Right atrium auricular region (tissue), 2 donors: ENCODE data around the gene PKD2. TPM values are rescaled to one million over a fixed set of nuclear protein-coding genes. Genes with fewer than 3 reads are reported as not detected.

Source experiments
- DNase-seq: peaks from one replicate; pipeline ENCODE4 v3.0.0-alpha.2; 2019; ENCODE audit warnings: low spot score
- H3K27ac ChIP-seq, 2 donors: fragments of 200-600 bp; sonication (generic); 1 replicate in 1 of 2; 2 replicates in 1 of 2; pipeline ENCODE4 v1.5.1; 2016 to 2019
- H3K27me3 ChIP-seq, 2 donors: fragments of 200-600 bp; sonication (generic); one replicate each; pipeline versions ENCODE4 v1.5.1 to v1.6.0; 2017 to 2019
- H3K36me3 ChIP-seq: fragments of 200-600 bp; sonication (generic); one replicate; pipeline ENCODE4 v1.5.1; 2016
- H3K4me1 ChIP-seq, 2 donors: fragments of 200-600 bp; sonication (generic); one replicate each; pipeline versions ENCODE4 v1.5.1 to v1.6.0; 2017 to 2019
- H3K4me3 ChIP-seq, 2 donors: fragments of 200-600 bp; sonication (generic); 1 replicate in 1 of 2; 2 replicates in 1 of 2; pipeline ENCODE4 v1.5.1; 2017 to 2019; ENCODE audit warnings: mild to moderate bottlenecking in 1 of 2, moderate library complexity in 1 of 2
- H3K9me3 ChIP-seq, 2 donors: fragments of 200-600 bp; sonication (generic); one replicate each; pipeline ENCODE4 v1.5.1; 2019
- total RNA-seq, 2 donors: library from RNA; depleted of rRNA; stranded (reverse); fragments of >200 nt; gene quantifications; one replicate each; pipeline ENCODE4 v1.1.0, GENCODE V29; 2016
- TF ChIP-seq, protein P1 (sequence below), 2 donors: fragments of 200-600 bp; sonication (generic); IDR thresholded peaks; one replicate each; pipeline ENCODE4 v1.5.1; 2019; ENCODE audit warnings: antibody characterized with exemption in 2 of 2

PKD2 gene
- total RNA-seq, 2 donors from 2014 or later, result 21.5 to 32.7 TPM

DNA sequence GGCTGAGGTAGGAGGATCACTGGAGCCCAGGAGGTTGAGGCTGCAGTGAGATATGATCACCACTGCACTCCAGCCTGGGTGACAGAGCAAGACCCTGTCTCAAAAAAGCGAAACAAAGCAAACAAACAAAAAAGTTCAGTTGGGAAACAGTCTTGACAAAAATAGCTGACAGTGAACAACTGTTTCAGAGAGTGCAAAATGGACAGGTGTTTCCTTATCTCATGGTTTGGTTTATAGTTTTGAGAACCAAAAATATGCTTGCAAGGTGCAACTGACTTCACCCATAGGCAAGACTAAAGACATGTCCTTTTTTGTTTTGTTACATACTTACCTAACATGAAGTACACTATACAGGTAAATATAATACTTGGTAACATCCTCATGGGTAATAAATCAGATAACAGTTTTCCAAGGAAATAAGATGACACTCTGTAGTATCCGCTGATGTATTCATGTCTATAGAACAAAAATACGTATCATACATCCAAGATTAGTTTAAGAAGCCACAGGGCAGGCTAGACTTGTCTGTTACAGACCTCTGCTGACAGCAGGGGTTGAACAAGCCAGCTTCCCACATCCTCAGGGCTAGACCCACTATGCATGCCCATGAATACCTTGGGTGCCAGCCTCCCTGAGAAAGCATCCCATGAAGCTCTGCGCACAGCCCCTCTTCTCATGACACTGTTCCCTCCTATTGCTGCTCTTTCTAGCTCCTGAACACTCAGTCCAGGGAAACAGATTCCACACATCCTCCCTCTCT lies 91.7 kb downstream of the PKD2 start:
- no peak overlapping the region for H3K27ac ChIP-seq
- TF ChIP-seq, protein P1, sequence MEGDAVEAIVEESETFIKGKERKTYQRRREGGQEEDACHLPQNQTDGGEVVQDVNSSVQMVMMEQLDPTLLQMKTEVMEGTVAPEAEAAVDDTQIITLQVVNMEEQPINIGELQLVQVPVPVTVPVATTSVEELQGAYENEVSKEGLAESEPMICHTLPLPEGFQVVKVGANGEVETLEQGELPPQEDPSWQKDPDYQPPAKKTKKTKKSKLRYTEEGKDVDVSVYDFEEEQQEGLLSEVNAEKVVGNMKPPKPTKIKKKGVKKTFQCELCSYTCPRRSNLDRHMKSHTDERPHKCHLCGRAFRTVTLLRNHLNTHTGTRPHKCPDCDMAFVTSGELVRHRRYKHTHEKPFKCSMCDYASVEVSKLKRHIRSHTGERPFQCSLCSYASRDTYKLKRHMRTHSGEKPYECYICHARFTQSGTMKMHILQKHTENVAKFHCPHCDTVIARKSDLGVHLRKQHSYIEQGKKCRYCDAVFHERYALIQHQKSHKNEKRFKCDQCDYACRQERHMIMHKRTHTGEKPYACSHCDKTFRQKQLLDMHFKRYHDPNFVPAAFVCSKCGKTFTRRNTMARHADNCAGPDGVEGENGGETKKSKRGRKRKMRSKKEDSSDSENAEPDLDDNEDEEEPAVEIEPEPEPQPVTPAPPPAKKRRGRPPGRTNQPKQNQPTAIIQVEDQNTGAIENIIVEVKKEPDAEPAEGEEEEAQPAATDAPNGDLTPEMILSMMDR (IDR thresholded peaks at IDR 0.05), result no peak
- no peak for DNase-seq
- no peaks in the 10 kb centered on the region for H3K27me3 ChIP-seq
- no peaks in the 10 kb centered on the region for H3K36me3 ChIP-seq
- H3K4me1 ChIP-seq, result no peaks in the 10 kb centered on the region
- H3K4me3 ChIP-seq, result no peak overlapping the region
- H3K9me3 ChIP-seq, result no peaks in the 10 kb centered on the region

DNA sequence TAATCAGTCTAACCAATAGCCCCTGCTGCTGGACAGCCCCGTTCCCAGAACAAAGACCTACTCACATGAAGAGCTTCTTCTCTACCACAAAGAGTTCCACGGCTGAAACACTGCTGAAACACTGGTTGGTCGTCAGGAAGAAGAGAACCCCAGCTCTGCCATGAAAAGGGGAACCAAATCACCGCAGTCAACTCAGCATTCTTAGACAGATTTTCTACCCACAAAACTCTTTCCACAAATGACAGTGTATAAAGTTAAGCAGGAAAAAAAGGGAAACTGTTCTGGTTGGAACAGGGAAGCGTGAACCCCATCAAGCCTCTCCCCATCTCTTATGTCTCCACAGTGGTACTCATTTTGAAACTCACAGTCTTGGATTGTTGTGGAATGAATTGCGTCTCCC lies 93.7 kb downstream of the PKD2 start:
- no peak for DNase-seq
- Histone ChIP-seq H3K9me3 (no peaks in the 10 kb centered on the region), H3K4me1 (no peaks in the 10 kb centered on the region), H3K4me3 (no peak overlapping the region), H3K27ac (no peak overlapping the region), H3K36me3 (no peaks in the 10 kb centered on the region), H3K27me3 (no peaks in the 10 kb centered on the region)
- TF ChIP-seq, protein P1 (IDR thresholded peaks at IDR 0.05), result no peak

DNA sequence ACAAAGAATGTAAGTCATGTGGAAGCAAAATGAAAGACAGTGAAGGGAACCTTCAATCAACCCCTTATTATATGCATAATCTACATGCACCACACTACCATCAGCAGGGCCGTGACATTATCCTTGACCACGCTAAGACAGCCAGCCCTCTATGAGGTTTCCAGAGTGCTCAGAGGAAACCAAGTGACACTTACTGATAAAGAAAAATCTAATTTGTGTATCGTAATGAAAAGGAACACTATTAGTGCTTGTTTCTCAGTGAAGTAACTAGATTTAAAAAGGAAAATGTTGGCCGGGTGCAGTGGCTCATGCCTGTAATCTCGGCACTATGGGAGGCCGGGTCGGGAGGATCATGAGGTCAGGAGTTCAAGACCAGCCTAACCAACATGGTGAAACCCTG lies 94.6 kb downstream of the PKD2 start:
- no peak overlapping the region for H3K27ac ChIP-seq
- H3K4me3 ChIP-seq, result no peak overlapping the region
- H3K27me3 ChIP-seq, result no peaks in the 10 kb centered on the region
- H3K4me1 ChIP-seq, result no peaks in the 10 kb centered on the region
- no peak for DNase-seq
- no peaks in the 10 kb centered on the region for H3K9me3 ChIP-seq
- TF ChIP-seq, protein P1 (IDR thresholded peaks at IDR 0.05), result no peak
- no peaks in the 10 kb centered on the region for H3K36me3 ChIP-seq

DNA sequence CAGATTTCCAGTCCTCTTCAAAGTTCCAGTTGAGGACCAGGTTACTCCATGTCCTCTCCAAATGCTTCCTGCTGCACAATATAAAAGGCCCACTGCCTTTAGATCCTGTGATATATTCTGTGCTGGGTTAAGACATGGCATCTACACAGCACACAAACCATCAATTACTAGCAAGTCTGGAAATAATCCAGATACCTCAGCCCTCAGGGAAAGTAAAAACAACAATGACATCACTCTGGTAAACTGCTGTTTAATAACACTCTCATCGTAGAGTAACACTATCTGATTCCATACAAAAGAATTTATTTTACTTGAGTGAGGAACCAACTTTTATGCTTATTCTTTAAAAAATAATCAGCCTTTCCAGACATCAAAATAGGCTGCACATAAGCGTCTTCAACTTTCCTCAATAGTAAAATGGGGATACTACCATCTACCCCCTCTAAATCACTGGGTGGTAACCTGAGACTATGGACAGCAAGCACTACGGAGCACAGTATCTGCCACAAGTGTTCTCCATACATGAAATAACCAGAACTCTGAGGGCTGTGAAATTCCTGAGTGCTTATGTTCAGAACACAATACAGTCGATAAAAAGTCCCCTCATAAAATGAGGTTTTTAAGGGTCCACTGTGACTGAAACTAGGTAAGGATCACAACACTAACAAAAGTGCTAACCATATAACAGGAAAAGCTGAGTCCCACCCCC lies 97.6 kb downstream of the PKD2 start:
- H3K27ac ChIP-seq, result no peak overlapping the region

DNA sequence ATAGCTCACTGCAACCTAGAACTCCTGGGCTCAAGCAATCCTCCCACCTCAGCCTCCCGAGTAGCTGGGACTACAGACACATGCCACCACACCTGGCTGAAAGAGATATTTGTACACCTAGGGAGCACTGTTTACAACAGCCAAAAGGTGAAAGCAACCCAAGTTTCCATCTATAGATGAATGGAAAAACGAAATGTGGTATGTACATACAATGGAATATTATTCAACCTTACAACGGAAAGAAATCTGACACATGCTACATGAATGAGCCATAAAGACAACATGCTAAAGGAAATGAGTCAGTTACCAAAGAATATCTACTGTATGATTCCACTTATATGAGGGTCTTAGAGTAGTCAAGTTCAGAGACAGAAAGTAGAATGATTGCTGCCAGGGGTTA lies 98.8 kb downstream of the PKD2 start:
- H3K4me3 ChIP-seq, result no peak overlapping the region
- no peak overlapping the region for H3K27ac ChIP-seq
- no peaks in the 10 kb centered on the region for H3K27me3 ChIP-seq
- TF ChIP-seq, protein P1 (IDR thresholded peaks at IDR 0.05), result no peak
- H3K36me3 ChIP-seq, result no peaks in the 10 kb centered on the region
- no peak for DNase-seq
- H3K9me3 ChIP-seq, result no peaks in the 10 kb centered on the region
- H3K4me1 ChIP-seq, result peaks cover 0 to 5% of the 10 kb centered on the region in 2 donors

More for the DNA sequence above, 97.6 kb downstream of the PKD2 start:
- TF ChIP-seq, protein P1 (IDR thresholded peaks at IDR 0.05), result no peak
- DNase-seq, result no peak
- no peaks in the 10 kb centered on the region for H3K36me3 ChIP-seq
- peaks cover 0 to 5% of the 10 kb centered on the region in 2 donors for H3K4me1 ChIP-seq
- no peaks in the 10 kb centered on the region for H3K27me3 ChIP-seq
- no peaks in the 10 kb centered on the region for H3K9me3 ChIP-seq
- H3K4me3 ChIP-seq, result no peak overlapping the region
